ENCODE measurements around the gene KRTAP12-2.

KRTAP12-2 gene

GRCh38 chr21:44701023-44701400 is 34.3 kb upstream of the KRTAP12-2 start:
- no peaks in the 10 kb centered on the region for H3K9me2 ChIP-seq (replicated peaks; ENCODE audit: low read depth, low read length)
- H3K4me3 ChIP-seq (ENCODE audit: low read length, poor library complexity, severe bottlenecking) = no peak overlapping the region
- no peaks in the 10 kb centered on the region for H4K20me1 ChIP-seq (ENCODE audit: insufficient read depth, low read length, poor library complexity, severe bottlenecking)
- H2AFZ ChIP-seq (ENCODE audit: low read length) = no peak overlapping the region
- no peaks in the 10 kb centered on the region for H3K36me3 ChIP-seq (ENCODE audit: insufficient read depth, low read length)
- no peak for TF ChIP-seq EZH2phosphoT487 (IDR thresholded peaks at IDR 0.05; ENCODE audit: borderline replicate concordance)
- no peak for TF ChIP-seq CTCF (conservative IDR thresholded peaks at IDR 0.05; ENCODE audit: low read length)
- no peaks in the 10 kb centered on the region for H3F3A ChIP-seq (ENCODE audit: low read depth)
- no peak overlapping the region for H3K4me2 ChIP-seq (ENCODE audit: low read depth, low read length, poor library complexity, severe bottlenecking)
- no peaks in the 10 kb centered on the region for H3K4me1 ChIP-seq (ENCODE audit: insufficient read depth, low read length, poor library complexity, severe bottlenecking)
- no peaks in the 10 kb centered on the region for H3K9me3 ChIP-seq (ENCODE audit: insufficient read depth, low read depth, low read length)
- H3K27me3 ChIP-seq (ENCODE audit: insufficient read depth, low read length, poor library complexity, severe bottlenecking) = no peaks in the 10 kb centered on the region
- no peak overlapping the region for H3K9ac ChIP-seq (ENCODE audit: low read depth, low read length, poor library complexity, severe bottlenecking)
- H3K79me2 ChIP-seq (ENCODE audit: insufficient read depth, low read length) = no peaks in the 10 kb centered on the region

- TF ChIP-seq EZH2phosphoT487 (IDR thresholded peaks at IDR 0.05; ENCODE audit: borderline replicate concordance) (no peak), CTCF (conservative IDR thresholded peaks at IDR 0.05; ENCODE audit: low read length) (no peak)
- no peaks in the 10 kb centered on the region for H3K9me2 ChIP-seq (replicated peaks; ENCODE audit: low read depth, low read length)
- H3K79me2 ChIP-seq (ENCODE audit: insufficient read depth, low read length) = no peaks in the 10 kb centered on the region
- H3K27me3 ChIP-seq (ENCODE audit: insufficient read depth, low read length, poor library complexity, severe bottlenecking) = no peaks in the 10 kb centered on the region
- no peak overlapping the region for H3K4me3 ChIP-seq (ENCODE audit: low read length, poor library complexity, severe bottlenecking)
- no peaks in the 10 kb centered on the region for H3K9me3 ChIP-seq (ENCODE audit: insufficient read depth, low read depth, low read length)
- no peaks in the 10 kb centered on the region for H3K36me3 ChIP-seq (ENCODE audit: insufficient read depth, low read length)
- H3F3A ChIP-seq (ENCODE audit: low read depth) = no peaks in the 10 kb centered on the region
- no peaks in the 10 kb centered on the region for H4K20me1 ChIP-seq (ENCODE audit: insufficient read depth, low read length, poor library complexity, severe bottlenecking)
- no peak overlapping the region for H3K4me2 ChIP-seq (ENCODE audit: low read depth, low read length, poor library complexity, severe bottlenecking)
- no peak overlapping the region for H3K9ac ChIP-seq (ENCODE audit: low read depth, low read length, poor library complexity, severe bottlenecking)
- no peak overlapping the region for H2AFZ ChIP-seq (ENCODE audit: low read length)
- H3K4me1 ChIP-seq (ENCODE audit: insufficient read depth, low read length, poor library complexity, severe bottlenecking) = no peaks in the 10 kb centered on the region
Observed at GRCh38 chr21:44700101-44701022, 33.6 kb upstream of the KRTAP12-2 start.

GRCh38 chr21:44699502-44700001 is 32.8 kb upstream of the KRTAP12-2 start:
- Histone ChIP-seq H3K4me1 (ENCODE audit: insufficient read depth, low read length, poor library complexity, severe bottlenecking) (no peaks in the 10 kb centered on the region), H3K36me3 (ENCODE audit: insufficient read depth, low read length) (no peaks in the 10 kb centered on the region), H3K9me2 (replicated peaks; ENCODE audit: low read depth, low read length) (no peaks in the 10 kb centered on the region), H3F3A (ENCODE audit: low read depth) (no peaks in the 10 kb centered on the region), H3K79me2 (ENCODE audit: insufficient read depth, low read length) (no peaks in the 10 kb centered on the region), H2AFZ (ENCODE audit: low read length) (no peak overlapping the region), H3K9ac (ENCODE audit: low read depth, low read length, poor library complexity, severe bottlenecking) (no peak overlapping the region), H4K20me1 (ENCODE audit: insufficient read depth, low read length, poor library complexity, severe bottlenecking) (no peaks in the 10 kb centered on the region), H3K4me2 (ENCODE audit: low read depth, low read length, poor library complexity, severe bottlenecking) (no peak overlapping the region), H3K4me3 (ENCODE audit: low read length, poor library complexity, severe bottlenecking) (no peak overlapping the region), H3K27me3 (ENCODE audit: insufficient read depth, low read length, poor library complexity, severe bottlenecking) (no peaks in the 10 kb centered on the region), H3K9me3 (ENCODE audit: insufficient read depth, low read depth, low read length) (no peaks in the 10 kb centered on the region)
- no peak for TF ChIP-seq CTCF (conservative IDR thresholded peaks at IDR 0.05; ENCODE audit: low read length)
- no peak for TF ChIP-seq EZH2phosphoT487 (IDR thresholded peaks at IDR 0.05; ENCODE audit: borderline replicate concordance)

Measured in Loucy (cell line).